Measurements from ENCODE around the gene TSPAN7. TPM values are rescaled to one million over a fixed set of nuclear protein-coding genes. Genes with fewer than 3 reads are reported as not detected.

Gene TSPAN7
- total RNA-seq, 1 donor: not detected

- TF ChIP-seq, protein P1, sequence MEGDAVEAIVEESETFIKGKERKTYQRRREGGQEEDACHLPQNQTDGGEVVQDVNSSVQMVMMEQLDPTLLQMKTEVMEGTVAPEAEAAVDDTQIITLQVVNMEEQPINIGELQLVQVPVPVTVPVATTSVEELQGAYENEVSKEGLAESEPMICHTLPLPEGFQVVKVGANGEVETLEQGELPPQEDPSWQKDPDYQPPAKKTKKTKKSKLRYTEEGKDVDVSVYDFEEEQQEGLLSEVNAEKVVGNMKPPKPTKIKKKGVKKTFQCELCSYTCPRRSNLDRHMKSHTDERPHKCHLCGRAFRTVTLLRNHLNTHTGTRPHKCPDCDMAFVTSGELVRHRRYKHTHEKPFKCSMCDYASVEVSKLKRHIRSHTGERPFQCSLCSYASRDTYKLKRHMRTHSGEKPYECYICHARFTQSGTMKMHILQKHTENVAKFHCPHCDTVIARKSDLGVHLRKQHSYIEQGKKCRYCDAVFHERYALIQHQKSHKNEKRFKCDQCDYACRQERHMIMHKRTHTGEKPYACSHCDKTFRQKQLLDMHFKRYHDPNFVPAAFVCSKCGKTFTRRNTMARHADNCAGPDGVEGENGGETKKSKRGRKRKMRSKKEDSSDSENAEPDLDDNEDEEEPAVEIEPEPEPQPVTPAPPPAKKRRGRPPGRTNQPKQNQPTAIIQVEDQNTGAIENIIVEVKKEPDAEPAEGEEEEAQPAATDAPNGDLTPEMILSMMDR (IDR thresholded peaks at IDR 0.05; ENCODE audit: insufficient read depth, low read depth, low read length): no peak
- no peak overlapping the region for H3K4me3 ChIP-seq (ENCODE audit: low read depth, low read length)
- no peak for DNase-seq (ENCODE audit: low read depth)
Measured at GRCh38 chrX:38583181-38583580, 21.8 kb downstream of the TSPAN7 start.

- TF ChIP-seq, protein P1 (IDR thresholded peaks at IDR 0.05; ENCODE audit: insufficient read depth, low read depth, low read length): no peak
- H3K4me3 ChIP-seq (ENCODE audit: low read depth, low read length): no peak overlapping the region
- no peak for DNase-seq (ENCODE audit: low read depth)
Measured at GRCh38 chrX:38594434-38594833, 33.1 kb downstream of the TSPAN7 start.

- TF ChIP-seq, protein P1 (IDR thresholded peaks at IDR 0.05; ENCODE audit: insufficient read depth, low read depth, low read length): no peak
- no peak overlapping the region for H3K4me3 ChIP-seq (ENCODE audit: low read depth, low read length)
- DNase-seq (ENCODE audit: low read depth): no peak
Measured at GRCh38 chrX:38595801-38596200, 34.5 kb downstream of the TSPAN7 start.

DNA sequence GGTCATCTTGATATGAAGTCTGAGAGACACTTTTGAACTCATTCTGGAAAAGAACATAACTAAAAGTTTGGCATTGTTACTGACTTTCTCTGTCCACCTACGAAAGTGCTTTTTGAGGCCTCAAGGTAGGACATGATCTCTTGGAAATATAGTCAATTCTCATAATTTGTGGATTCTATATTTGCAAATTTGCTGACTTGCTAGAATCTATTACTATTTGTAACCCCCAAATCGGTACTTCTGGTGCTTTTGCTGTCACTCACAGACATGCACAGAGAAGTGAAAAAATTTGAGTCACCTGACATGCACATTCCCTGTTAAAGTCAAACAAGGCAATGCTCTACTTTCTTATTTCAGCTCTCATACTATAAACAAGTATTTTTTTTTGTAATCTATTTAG, 35.6 kb downstream of the TSPAN7 start:
- no peak overlapping the region for H3K4me3 ChIP-seq (ENCODE audit: low read depth, low read length)
- TF ChIP-seq, protein P1 (IDR thresholded peaks at IDR 0.05; ENCODE audit: insufficient read depth, low read depth, low read length): no peak
- DNase-seq (ENCODE audit: low read depth): no peak

- no peak for DNase-seq (ENCODE audit: low read depth)
- TF ChIP-seq, protein P1 (IDR thresholded peaks at IDR 0.05; ENCODE audit: insufficient read depth, low read depth, low read length): no peak
- H3K4me3 ChIP-seq (ENCODE audit: low read depth, low read length): no peak overlapping the region
Measured at GRCh38 chrX:38599796-38600755, 38.7 kb downstream of the TSPAN7 start.

- DNase-seq (ENCODE audit: low read depth): no peak
- H3K4me3 ChIP-seq (ENCODE audit: low read depth, low read length): no peak overlapping the region
- TF ChIP-seq, protein P1 (IDR thresholded peaks at IDR 0.05; ENCODE audit: insufficient read depth, low read depth, low read length): no peak
Measured at GRCh38 chrX:38601866-38602265, 40.5 kb downstream of the TSPAN7 start.
